GM12872 (cell line): ENCODE results near the gene LDLRAD4.

Experiments
- CTCF ChIP-seq: IDR thresholded peaks from 3 replicates; pipeline ENCODE4 v1.5.1; 2011; ENCODE audit warnings: low read depth, mild to moderate bottlenecking, low read length, moderate library complexity; ENCODE audit not compliant: insufficient read depth

LDLRAD4 gene

DNA sequence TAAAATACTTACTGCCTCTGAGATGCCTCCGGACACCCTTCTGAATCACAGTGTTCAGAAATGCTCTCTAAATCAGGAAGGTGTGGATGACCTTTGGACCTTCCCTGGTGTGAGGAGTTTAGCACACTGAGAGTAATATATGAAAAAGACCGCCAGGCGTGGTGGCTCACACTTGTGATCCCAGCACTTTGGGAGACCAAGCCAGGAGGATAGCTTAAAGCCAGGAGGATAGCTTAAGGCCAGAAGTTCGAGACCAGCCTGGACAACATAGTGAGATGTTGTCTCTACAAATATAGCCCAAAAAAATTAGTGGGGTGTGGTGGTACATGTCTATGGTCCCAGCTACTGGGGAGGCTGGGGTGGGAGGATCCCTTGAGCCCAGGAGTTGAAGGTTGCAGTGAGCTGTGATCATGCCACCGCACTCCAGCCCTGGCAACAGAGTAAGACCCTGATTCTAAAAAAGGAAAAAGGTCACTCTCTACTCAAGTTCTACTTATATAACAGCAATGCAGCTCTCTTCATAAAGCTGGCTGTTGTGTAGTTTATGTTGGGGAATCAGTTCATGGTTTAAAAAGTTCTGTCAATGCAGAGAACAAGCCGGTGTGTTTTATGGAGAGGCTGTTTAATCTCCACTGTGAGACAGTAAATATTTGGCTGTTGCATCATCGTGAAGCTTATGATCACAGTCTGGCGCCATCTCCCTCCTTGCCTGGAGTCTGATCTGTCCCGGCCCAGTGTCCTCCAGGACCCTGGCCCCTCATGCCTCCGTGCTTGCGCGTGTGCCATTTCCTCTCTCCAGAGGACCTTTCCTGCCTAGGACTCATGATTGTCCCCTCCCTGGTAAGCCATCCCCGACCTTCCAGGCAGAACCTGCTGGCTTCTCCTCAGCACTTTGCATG is 323.3 kb downstream of the LDLRAD4 start:
- no peak for TF ChIP-seq CTCF

GRCh38 chr18:13542520-13542847 is 323.9 kb downstream of the LDLRAD4 start:
- TF ChIP-seq CTCF, result no peak

GRCh38 chr18:13543144-13543543 is 324.6 kb downstream of the LDLRAD4 start:
- no peak for TF ChIP-seq CTCF

- no peak for TF ChIP-seq CTCF
Measured at GRCh38 chr18:13543811-13544732, 325.5 kb downstream of the LDLRAD4 start.

GRCh38 chr18:13544953-13545352 is 326.4 kb downstream of the LDLRAD4 start:
- TF ChIP-seq CTCF, result no peak

DNA sequence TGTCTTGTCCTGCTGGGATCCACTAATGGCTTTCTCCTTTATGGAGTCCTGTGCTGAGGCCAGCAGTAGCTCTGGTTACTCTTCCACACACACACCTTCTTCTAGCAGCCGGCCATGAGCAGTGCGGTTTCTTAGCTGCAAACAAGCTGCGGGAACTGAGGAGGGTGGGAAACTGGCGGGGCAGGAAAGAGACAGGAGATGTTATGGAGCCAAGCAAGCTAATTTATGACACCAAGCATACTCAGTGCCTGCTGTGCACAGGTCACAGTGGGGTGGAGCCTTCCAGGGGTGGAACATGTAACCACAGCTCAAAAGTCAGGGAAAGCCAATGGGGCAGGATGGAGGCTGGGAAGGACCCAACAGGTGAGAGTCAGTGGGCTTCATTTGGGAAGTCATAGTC is 327.0 kb downstream of the LDLRAD4 start:
- no peak for TF ChIP-seq CTCF

- no peak for TF ChIP-seq CTCF
Measured at GRCh38 chr18:13545955-13546354, 327.4 kb downstream of the LDLRAD4 start.
